ENCODE measurements around the gene YRDC. TPM values are rescaled to one million over a fixed set of nuclear protein-coding genes. Genes with fewer than 3 reads are reported as not detected.
"Not testable (repeated sequence)": the region's sequence is repeated elsewhere in the genome, so short reads cannot be mapped to it uniquely, and the experiment has no call there.

YRDC gene
- total RNA-seq, 2 donors from 2014 or later = 8.7 to 9.7 TPM

- DNase-seq (ENCODE audit: low spot score) = no peak
- H3K27me3 ChIP-seq (replicated peaks; ENCODE audit: insufficient read depth) = no peaks in the 10 kb centered on the region
- no peak for TF ChIP-seq CTCF (IDR thresholded peaks at IDR 0.05)
- no peaks in the 10 kb centered on the region for H3K36me3 ChIP-seq
- H3K4me3 ChIP-seq = peak within 1 kb of the TSS; percentile 78
- no peak for ATAC-seq (ENCODE audit: insufficient number of reproducible peaks, low FRiP score, low read depth)
- H3K4me1 ChIP-seq (ENCODE audit: control insufficient read depth in 1 of 2, low read depth in 2 of 2) = peaks cover 8 to 16% of the 10 kb centered on the region in 2 donors
- H3K9me3 ChIP-seq = no peaks in the 10 kb centered on the region
- no peak within 1 kb of the TSS for H3K27ac ChIP-seq
These were observed 14.1 kb downstream of the YRDC start, which contains the start of gene MANEAL for GRCh38 chr1:37793773-37794371. Gene MANEAL (plus strand): TSS chr1:37793847. CDS start chr1:37794183, 336 bp downstream.

GRCh38 chr1:37792943-37793686 lies 14.9 kb downstream of the YRDC start:
- H3K9me3 ChIP-seq = no peaks in the 10 kb centered on the region
- no peak for ATAC-seq (ENCODE audit: insufficient number of reproducible peaks, low FRiP score, low read depth)
- DNase-seq (ENCODE audit: low spot score) = no peak

GRCh38 chr1:37782491-37782890 lies 25.5 kb downstream of the YRDC start:
- H3K27me3 ChIP-seq (replicated peaks; ENCODE audit: insufficient read depth) = no peaks in the 10 kb centered on the region
- H3K4me1 ChIP-seq (ENCODE audit: control insufficient read depth in 1 of 2, low read depth in 2 of 2) = no peaks in the 10 kb centered on the region
- no peak for TF ChIP-seq CTCF (IDR thresholded peaks at IDR 0.05)
- DNase-seq (ENCODE audit: low spot score) (no peak), ATAC-seq (ENCODE audit: insufficient number of reproducible peaks, low FRiP score, low read depth) (no peak)
- no peaks in the 10 kb centered on the region for H3K9me3 ChIP-seq
- H3K27ac ChIP-seq = no peak overlapping the region
- H3K4me3 ChIP-seq = no peak overlapping the region
- no peaks in the 10 kb centered on the region for H3K36me3 ChIP-seq

More at GRCh38 chr1:37792943-37793686, 14.9 kb downstream of the YRDC start:
- TF ChIP-seq CTCF (IDR thresholded peaks at IDR 0.05) = no peak
- Histone ChIP-seq H3K27ac (no peak overlapping the region), H3K4me3 (peak overlapping the region; percentile 78), H3K36me3 (no peaks in the 10 kb centered on the region), H3K4me1 (ENCODE audit: control insufficient read depth in 1 of 2, low read depth in 2 of 2) (peaks cover 8 to 16% of the 10 kb centered on the region in 2 donors), H3K27me3 (replicated peaks; ENCODE audit: insufficient read depth) (no peaks in the 10 kb centered on the region)

GRCh38 chr1:37778654-37779053 lies 29.4 kb downstream of the YRDC start:
- DNase-seq (ENCODE audit: low spot score) = no peak
- H3K27ac ChIP-seq = no peak overlapping the region
- H3K4me1 ChIP-seq (ENCODE audit: control insufficient read depth in 1 of 2, low read depth in 2 of 2) = no peaks in the 10 kb centered on the region
- H3K9me3 ChIP-seq = no peaks in the 10 kb centered on the region
- ATAC-seq (ENCODE audit: insufficient number of reproducible peaks, low FRiP score, low read depth) = no peak
- H3K27me3 ChIP-seq (replicated peaks; ENCODE audit: insufficient read depth) = no peaks in the 10 kb centered on the region
- TF ChIP-seq CTCF (IDR thresholded peaks at IDR 0.05) = no peak
- no peaks in the 10 kb centered on the region for H3K36me3 ChIP-seq
- H3K4me3 ChIP-seq = no peak overlapping the region

- DNase-seq (ENCODE audit: low spot score) = no peak
These were observed 31.0 kb downstream of the YRDC start for GRCh38 chr1:37776946-37777516.

GRCh38 chr1:37771440-37771839 lies 36.6 kb downstream of the YRDC start:
- DNase-seq (ENCODE audit: low spot score); H3K4me3 ChIP-seq; H3K4me1 ChIP-seq (ENCODE audit: control insufficient read depth in 1 of 2, low read depth in 2 of 2); H3K27ac ChIP-seq; H3K36me3 ChIP-seq; ATAC-seq (ENCODE audit: insufficient number of reproducible peaks, low FRiP score, low read depth); H3K27me3 ChIP-seq (replicated peaks; ENCODE audit: insufficient read depth); H3K9me3 ChIP-seq: not testable (repeated sequence)

More at GRCh38 chr1:37776946-37777516, 31.0 kb downstream of the YRDC start:
- Histone ChIP-seq H3K9me3 (no peaks in the 10 kb centered on the region), H3K4me1 (ENCODE audit: control insufficient read depth in 1 of 2, low read depth in 2 of 2) (no peaks in the 10 kb centered on the region), H3K27me3 (replicated peaks; ENCODE audit: insufficient read depth) (no peaks in the 10 kb centered on the region), H3K4me3 (no peak overlapping the region), H3K36me3 (no peaks in the 10 kb centered on the region), H3K27ac (no peak overlapping the region)
- no peak for TF ChIP-seq CTCF (IDR thresholded peaks at IDR 0.05)
- ATAC-seq (ENCODE audit: insufficient number of reproducible peaks, low FRiP score, low read depth) = no peak

All from thoracic aorta (tissue), 2 donors.